GM21576 (cell line): ENCODE data around the gene HP1BP3.

ENCODE experiments used
- ATAC-seq: cut with Tn5 transposase; IDR thresholded peaks from one replicate; pipeline ENCODE4 v1.9.1; 2021; ENCODE audit warnings: mild to moderate bottlenecking, moderate library complexity; ENCODE audit not compliant: unreplicated experiment

The HP1BP3 gene

DNA sequence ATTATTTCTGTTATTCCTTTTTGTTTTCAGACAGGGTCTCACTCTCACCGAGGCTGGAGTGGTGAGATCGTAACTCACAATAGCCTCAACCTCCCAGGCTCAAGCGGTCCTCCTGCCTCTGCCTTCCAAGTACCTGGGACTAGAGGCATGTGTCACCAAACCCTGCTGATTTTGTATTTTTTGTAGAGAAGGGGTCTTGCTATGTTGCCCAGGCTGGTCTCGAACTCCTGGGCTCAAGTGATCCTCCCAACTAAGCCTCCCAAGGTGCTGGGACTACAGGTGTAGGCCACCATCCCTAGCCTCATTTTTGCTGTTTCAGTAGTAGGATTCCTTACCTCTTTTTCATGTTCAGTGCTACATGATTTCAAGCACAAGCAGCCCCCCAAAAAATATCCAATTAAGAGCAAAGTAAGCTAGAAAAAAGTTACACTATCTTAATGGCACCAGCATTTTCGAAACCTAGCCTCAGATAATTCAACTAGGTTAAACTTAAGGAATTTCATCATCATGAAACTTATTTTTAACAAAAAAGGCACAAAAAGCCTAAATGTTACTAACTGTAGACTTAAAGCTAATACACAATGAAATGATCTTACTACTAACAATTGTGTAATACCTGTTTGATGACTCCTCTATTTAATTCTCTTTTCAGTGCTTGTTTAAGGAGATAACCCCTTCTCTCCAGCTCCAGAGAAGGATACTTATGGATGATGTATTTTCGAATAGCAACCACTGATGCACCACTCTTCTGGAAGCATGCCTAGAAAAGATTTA is 16.6 kb downstream of the HP1BP3 start:
- ATAC-seq: no peak

DNA sequence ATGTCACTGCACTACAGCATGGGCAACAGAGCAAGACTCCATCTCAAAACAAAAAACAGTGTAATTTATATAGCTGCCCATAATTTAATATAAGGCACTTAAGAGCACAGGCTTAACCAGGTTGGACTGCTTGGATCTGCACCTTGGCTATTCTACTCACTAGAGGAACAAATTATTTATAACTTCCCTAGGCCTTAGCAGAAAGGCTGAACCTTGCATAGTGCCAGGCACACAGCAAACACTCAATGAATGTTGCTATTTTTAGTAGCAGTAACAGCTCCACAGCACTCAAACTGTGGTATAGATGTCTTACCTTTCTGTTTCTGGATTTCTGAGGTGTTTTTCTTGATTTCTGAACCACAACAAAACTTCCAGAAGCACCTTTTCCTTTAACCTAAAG is 19.8 kb downstream of the HP1BP3 start:
- ATAC-seq: no peak

DNA sequence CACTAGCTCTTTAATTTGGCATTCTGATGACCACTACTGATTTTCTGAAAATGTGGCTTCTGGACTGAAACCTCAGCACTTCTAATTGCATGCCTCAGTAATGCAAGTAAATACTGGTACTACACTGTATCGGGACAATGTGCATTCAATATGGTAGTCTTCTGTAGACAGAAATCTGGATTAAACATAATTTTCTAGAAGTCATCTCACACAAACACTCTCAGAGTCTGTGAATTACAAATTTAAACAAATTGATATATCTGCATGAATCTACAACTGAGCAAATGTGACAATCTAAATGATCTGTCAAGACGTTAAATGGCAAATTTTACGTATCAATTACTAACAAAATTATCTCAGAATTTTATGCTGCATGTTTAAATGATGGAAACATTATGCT is 23.7 kb downstream of the HP1BP3 start:
- no peak for ATAC-seq

DNA sequence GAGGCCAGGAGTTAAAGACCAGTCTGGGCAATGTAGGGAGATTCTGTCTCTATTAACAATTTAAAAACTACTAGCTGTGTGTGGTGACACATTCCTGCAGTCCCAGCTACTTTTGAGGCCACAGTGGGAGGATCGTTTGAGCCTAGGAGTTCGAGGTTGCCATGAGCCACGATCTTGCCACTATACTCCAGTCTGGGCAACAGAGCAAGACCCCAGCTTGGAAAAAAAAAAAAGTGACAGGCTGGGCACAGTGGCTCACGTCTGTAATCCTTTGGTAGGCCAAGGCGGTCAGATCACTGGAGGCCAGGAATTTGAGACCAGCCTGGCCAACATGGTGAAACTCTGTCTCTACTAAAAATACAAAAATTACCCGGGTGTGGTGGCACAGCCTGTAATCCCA is 26.8 kb downstream of the HP1BP3 start:
- ATAC-seq: no peak

DNA sequence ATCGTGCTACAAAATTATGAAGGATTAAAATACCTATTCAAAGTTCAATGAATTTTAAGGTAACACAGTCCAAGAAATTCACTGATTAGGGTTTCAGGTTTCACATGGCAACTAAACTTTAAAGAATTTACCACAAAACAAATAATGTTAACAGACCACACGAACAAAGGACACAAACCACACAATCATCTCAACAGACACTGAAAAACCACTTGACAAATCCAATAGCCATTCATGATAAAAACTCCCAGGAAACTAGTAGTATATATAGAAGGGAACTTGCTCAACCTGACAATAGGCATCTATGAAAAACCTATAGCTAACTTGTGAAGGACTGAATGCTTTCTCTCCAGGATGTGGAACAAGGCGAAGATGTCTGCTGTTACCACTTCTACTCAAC is 33.5 kb downstream of the HP1BP3 start:
- ATAC-seq: no peak

DNA sequence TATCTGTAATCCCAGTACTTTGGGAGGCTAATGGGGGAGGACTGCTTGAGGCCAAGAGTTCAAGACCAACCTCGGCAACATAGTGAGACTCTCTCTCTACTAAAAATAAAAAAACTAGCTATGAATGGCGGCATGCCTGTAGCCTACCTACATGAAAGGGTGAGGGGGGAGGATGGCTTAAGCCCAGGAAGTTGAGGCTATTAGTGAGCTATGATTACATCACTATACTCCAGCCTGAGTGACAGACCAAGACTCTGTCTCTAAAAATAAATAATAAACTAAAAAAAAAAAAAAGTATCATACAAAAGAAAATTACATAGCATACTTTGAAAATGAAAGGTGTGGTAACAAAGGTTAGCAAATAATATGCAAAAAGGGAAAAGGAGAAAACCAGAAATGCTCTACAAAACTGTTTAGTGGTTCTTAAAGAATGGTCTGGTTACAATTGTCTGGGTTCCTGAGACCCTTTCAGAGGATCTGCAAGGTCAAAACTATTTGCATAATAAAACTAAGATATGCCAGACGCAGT is 35.6 kb downstream of the HP1BP3 start:
- no peak for ATAC-seq

DNA sequence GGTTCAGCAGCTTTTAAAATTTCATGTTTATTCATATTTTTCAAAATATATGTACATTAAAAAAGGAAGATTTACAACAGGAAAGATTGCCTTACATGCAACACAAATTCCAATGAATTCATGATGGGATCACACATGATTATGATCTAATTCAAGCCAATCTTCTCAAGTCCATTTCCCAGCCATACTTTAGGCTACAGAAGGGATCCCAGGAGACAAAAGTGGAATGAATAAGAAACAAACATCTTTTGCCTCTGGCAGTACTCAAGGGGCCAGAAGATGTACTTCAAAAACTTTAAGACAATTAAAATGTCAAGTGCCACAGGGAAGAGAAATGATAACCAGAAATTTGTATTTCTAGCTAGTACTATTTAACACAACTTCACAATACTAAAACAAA is 44.4 kb downstream of the HP1BP3 start:
- no peak for ATAC-seq

DNA sequence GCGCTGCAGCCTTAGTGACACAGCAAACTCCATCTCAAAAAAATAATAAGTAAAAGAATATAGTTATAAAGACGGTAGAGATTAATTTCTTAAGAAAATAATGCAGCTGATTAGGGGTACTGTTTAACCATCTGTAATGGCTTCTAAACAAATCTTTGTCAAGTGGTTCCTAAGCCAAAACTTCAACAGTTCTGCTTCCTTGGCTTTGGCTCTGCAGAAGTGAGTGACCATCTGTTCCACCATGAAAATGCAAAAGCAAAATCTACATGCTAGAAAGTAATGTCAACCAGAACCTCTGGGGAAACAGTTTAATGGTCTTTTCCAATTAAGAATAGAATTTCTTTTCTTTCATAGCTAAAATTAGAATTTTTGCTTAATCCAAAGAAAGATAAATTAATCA is 46.3 kb downstream of the HP1BP3 start:
- no peak for ATAC-seq

DNA sequence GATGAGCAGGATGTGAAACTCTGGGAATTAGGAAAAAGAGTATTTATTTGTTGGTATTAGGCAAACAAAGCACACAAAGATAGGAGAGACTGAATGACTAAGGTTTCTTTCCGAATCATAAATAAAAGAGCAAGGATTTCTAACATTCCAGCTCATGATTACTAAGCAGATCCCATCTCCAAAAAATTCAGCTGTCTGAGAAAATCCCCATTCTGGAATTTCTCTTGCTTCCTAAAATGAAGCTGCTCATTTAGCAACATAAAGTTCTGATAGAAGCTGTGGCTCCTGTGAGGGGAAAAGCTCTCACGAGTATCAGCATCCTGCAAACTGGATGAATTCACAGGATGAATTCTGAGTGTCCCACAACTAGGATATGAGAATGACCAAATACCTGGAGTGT is 47.9 kb downstream of the HP1BP3 start:
- no peak for ATAC-seq

DNA sequence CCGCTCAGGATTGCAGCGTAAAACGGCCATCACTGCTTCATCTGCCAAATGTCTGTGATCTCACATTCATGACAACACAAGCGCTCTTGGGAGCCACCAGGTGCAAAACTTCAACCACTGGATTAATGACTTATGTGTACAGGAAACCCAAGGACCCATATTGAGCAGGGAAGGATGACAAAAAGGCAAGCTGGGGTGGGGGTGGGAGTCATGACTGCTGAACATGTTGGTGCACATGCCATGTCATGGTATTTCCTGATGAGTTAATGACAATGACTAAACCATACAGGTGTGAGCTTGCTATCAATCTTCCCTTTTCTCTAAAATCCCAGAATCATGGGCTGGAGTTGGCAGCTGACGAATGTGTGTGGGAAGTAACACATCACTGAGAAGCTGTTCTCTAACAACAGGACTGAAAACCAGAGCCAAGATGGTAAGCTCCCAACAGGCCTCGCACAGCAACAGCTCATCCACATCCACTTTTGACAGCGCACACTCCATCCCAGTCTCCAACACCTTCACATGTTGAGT is 51.5 kb downstream of the HP1BP3 start:
- no peak for ATAC-seq

DNA sequence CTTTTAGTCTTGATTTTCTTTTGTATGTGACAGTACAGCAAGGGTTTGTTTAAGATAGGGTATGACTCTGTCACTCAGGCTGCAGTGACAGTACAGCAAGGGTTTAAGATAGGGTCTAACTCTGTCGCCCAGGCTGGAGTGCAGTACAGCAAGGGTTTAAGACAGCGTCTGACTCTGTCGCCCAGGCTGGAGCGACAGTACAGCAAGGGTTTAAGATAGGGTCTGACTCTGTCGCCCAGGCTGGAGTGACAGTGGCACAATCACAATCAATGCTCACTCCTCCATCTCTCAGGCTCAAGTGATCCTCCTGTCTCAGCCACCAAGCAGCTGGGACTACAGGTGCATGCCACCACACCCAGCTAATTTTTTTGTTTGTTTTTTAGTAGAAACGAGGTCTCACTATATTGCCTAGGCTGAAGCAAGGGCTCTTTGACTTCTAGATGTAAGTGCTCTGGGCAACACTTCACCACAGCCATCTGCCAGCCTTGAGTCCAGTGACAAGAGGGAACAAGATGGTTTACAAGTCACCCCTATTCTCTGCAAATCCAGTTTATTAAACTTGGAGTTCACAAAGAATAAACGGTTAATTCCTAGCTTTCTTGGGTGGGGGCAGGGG is 53.6 kb downstream of the HP1BP3 start:
- no peak for ATAC-seq

DNA sequence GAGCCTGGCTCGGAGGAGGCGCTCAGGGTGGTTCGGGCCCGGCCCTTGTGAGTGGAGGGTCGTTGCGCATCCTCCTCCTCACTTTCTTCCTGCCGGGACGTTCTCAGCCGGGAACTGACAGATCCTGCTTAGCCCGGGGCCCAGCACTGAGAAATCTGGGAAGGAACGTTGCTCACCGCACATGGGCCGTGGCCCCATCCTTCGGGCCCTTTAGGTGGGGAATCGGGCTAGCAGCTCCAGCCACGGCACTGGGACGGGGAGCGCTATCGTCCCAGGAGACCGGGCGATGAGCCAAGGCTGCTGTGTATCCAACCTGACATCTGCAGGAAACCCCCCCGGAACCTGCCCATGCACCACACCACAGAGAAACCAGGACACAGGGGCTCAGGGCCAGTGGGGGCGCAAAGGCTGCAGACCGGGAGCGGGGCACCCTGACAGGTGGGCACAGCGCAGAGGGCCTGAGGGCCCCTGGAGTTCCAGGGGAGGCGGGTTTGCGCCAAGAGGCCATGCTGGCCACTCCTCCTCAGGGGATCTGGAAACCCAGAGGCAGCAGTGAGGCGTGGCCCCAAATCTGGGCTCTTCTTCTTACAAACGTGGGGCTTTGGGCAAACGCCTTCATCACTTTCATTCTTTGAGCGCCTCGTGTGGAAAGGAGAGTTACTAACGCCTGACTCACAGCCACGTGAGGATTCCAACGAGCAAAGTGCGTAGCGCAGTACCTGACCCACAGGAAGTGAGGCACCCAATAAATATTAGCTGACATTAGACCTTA is 54.3 kb downstream of the HP1BP3 start, which contains the start of gene SH2D5:
Gene SH2D5, minus strand, starts transcription at position 116 of the 772 bp plus-strand sequence. CDS start 4,659 bp downstream, outside the sequence.
- ATAC-seq: peak; percentile 53

DNA sequence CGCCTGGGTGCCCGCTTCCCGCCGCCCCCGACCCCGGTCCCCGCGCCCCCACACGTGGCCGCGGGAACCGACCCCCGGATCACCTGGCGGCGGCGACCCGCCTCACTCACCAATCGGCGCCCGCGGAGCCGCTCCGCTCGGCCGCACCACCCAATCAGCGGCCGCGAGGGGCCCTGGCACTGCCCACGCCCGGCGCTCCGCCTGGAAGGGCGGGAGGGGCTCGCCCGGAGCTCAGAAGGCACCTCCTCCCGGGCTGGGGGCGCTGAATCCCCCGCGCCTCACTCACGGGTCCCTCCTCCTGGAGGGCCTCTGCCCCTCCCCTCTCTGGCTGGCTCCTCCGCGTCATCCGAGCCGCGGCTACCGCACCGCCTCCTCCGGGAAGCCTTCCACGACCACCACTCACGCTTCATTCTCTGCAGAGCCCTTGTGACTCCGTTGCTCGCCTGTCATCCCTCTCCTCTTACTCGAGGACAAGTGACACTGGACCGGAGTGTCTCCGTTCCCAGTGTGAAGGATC is 55.0 kb downstream of the HP1BP3 start:
- ATAC-seq: no peak

DNA sequence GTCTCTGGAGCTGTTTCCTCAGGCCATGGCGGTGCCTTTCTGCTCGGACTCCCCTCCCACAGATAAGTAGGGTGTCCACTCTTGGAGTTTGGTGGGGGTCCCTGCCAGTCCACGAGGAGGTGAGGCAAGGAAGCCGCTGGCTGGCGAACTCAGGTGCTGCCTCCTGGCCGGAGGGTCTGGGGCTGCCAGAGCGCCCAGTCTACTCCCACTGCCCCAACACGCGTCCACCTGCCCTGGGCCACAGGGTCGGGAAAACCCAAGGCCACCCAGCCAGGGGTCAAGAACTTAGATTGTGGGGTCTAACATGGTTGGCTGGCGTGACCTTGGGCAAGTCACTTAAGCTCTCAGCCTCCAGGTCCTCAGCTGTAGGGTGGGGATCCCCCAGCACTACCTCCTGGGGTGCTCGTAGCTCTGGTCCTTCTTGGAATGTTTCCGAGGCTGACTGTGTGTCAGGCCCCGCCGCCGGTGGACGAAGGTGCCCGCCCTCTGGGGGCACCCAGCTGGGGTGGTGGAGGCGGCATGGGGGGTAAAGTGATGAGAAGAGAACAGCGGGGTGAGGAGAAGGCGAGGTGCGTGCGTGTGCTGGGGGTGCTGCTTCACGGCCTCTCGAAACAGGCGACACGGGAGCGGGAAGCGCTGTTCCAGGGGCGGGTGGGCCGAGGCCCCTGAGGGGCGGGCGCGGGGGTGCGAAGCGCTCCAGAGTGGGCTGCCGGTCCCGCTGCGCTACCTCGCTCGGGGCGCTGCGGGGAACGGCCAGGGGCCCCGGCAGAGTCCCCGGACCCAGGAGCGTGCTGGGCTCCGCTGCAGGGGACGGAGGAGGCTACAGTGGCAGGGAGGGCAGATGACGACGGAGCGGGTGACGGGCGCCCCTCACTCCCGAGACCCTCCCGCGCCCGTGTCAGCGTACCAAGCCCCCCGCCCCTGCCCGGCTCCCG is 55.8 kb downstream of the HP1BP3 start:
- no peak for ATAC-seq

DNA sequence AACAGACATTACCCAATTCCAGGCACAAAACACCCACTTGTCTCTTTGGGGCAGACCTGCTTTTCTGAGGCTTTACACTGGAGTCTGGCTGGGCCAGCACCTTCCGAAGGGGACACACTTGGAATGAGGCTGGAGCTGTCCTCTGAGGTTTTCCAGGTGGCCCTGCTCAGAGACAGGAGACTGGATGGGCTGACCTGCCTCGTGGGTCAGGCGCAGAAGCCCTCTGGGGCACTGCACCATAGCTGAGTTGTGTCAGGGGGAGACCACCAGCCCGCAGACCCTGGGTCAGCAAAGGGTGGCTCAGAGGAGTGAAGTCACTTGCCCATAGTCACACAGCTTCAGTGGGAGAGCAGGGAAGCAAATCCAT is 56.4 kb downstream of the HP1BP3 start:
- no peak for ATAC-seq

DNA sequence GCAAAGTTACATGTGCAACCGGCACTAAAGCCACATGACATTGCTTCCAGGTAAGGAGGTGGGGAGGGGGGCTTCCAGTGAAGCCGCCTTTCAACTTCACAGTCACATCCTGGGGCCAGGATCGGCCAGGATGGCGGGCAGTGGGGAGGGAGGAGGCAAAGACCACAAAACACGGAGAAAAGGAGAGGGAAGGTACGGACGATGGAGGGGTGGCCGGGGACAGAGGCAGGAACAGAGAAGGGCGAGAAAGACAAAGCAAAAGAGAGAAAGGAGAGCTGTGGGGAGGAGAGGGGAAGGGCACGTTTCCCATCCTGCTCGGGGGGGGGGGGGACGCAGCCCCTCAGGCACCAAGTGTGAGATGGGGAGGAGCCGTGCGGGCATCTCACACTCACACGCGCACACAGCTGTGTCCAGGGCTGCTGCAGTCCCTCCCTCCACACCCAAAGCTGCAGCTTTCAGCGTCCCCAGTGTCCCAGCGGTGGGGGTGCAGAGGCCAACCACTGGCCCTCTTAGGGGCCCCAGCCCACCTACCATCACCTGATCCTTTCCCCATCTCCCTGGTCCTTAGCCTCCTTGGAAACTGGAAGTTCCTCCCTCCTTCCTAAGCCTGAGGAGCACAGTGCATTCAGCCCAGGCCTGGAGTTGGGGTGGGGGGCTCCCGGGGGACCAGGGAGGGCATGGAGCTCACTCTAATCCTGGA is 57.0 kb downstream of the HP1BP3 start:
- ATAC-seq: no peak

DNA sequence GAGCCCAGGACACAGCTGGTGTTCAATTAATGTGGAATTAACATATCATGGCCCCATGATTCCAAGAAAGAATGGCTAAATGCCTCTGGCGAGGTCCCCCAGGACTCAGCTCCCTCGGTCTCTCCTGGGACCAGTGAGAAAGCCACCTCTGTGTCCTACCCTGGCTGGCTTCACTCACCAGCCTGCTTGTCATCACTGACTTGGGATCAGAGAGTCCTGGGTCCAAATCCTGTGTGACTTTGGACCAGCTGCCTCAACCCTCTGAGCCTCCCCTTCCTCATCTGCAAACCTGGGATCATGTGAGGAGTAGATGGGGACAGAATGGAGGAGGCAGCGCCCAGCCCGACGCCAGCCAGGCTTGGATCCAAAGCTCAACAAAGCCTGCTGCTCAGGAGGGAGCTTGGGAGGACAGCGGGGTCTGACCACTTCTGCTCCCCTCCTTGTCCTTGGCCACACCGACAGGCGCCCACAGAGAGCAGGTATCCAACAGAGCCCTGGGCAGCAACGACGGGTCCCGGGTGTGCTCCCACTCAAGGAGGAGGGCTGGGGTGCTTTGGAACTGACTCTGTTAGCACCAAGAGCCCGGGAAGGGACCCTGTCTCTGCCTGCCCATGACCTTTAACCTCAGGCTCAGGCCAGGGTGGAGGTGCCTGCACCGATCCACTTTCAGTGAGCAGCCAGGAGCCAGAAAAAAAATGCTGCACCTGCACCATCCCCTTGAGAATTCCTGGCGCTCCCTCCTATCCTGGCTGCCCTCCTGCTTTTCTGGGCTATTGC is 57.8 kb downstream of the HP1BP3 start:
- no peak for ATAC-seq

DNA sequence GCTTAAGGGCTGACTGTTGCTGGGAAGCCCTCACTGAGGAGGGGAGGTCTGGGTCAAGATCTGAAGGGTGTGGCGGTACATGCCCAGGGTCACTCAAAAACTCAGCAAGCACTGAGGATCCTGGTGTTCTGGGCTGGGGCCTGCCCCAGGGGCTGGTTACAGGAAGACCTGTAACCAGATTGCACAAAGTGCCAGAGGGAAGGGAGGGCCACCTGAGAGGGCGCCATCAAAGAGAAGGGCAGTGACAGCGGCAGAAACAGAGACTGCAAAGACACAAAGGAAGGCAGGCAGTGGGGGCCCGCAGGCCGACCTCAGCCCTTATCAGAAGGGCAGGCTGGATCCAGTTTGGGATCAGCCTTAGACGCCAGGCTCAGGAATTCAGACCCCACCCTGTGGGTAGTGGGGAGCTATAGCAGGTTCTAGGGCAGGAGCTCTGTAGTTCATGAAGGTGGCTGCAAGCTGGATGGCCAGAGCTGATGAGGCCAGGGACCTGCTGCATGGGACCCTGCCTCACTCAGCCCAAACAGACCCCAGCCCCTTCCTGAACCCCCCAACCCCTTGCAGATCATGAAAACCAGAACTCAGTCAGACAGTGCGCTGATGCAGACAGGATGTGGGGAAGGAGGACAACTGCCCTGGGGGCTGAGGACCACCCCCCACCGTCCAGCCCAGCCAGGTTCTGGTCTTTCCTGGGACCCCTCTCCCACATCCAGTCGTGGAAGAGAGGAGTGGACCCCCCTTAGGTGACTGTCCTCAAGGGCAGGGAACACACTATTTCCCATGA is 58.5 kb downstream of the HP1BP3 start:
- ATAC-seq: no peak
